IPS-NIHi7 (cell line): ENCODE data around the gene PRPF4.

Source experiments
- DNase-seq: peaks from one replicate; pipeline ENCODE4 v3.0.0; 2012; ENCODE audit warnings: mixed read lengths; ENCODE audit errors: extremely low spot score

Gene PRPF4

DNA sequence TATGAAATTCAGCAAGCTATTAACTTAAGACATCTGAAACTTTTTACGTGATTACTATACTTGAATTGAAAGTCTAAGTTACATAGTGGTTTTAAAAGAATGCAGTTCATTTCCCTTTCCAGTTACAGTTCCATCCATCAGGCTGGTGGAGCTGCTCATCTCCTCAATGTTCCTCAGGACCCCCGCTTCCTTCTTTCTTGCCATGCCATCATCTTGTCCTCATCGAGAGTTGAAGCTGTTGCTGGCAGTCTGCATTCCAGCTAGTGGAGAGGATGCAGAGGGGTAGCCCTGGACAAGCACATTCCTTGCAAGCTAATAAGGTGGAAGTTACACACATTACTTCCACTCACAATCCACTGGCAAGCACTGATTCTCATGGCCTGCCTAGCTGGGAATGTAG lies 36.5 kb downstream of the PRPF4 start:
- no peak for DNase-seq

DNA sequence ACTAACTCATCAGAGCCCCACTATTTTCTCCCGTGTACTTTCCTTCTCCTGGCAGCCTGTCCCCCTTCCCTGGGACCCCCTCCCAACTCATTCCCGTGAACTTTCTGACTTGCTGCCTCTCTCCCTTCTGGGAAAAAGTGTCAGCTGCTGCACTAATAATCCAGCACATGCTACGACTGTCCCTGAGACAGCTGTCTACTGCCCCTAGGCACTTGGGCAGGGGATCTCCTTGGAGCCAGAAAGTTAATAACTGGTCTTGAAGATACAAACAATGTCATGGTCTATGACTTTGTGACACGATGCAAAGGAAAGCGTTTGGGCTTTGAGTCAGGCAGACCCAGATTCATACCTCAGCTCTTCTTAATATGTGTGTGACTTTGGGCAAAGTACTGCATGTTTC lies 37.8 kb downstream of the PRPF4 start:
- DNase-seq, result no peak

DNA sequence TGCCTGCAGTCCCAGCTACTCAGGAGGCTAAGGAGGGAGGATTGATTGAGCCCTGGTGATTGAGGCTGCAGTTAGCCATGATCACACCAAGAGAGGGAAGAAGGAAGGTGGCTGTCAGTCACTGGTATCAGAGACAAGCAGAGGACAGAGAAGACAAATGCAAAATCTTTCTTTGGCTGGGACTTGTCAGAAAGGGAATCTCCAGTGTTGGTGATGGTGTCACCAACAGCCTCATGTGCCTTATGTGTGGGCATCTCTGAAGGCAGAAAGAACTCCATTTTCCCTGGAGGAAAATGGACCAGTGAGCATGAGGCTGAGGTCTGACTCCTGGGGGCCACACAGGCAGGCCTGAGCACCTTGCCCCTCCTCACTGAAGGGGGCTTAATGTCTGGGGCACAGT lies 39.8 kb downstream of the PRPF4 start:
- no peak for DNase-seq

DNA sequence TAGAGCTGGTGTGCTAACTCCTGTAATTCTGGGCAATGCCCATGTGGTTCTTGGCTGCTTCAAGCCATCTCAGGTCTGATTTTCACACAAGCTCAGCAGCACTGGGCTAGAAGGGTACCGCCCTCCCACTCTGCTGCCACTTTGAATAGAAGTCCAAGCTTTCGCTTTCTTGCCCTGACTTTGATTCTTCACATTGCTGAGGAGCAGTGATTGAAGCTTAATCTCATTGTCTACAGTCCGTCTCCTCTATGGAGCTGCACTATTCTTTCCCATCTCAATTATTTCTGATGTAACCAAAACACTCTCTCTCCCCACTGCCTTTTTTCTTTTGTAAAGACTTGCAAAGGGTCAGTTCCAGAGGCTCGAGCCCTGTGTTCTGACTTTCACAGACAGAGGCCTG lies 40.6 kb downstream of the PRPF4 start:
- DNase-seq, result no peak

DNA sequence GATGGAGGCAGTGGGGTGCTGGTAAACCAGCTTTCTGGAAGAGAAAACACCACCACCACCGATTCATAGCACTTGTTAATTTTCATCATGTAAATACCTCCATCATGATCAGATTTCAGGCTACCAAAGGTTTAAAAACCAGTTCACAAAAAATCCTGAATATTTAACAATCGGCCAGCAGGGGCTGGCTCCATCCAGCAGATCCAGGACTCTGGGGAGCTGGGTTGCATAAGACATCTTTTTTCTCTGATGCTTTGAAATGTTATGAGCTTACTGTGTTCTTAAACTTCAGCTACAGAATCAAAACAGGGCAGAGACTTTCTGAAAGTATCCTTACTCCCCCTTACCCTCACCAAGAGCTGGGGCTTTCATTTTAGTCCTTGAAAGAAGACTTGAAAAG lies 42.3 kb downstream of the PRPF4 start:
- DNase-seq, result no peak

DNA sequence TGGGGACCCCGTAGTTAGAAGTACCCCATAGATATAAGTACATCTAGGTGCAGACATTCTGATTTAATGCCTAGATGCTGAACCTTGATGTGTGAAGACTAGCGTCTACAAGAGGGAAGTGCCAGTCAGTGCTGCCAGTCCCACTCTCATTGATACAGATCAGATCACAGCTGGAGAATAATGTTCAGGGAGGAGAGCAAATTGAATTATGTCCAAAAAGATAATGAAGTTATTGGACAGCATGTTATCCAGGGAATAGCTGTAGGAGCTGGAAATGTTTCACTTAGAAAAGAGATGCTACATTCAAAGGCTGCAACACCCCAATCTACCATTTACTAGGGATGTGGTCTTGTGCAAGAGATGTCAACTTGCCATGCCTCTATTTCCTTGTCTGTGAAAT lies 43.6 kb downstream of the PRPF4 start:
- DNase-seq, result no peak

DNA sequence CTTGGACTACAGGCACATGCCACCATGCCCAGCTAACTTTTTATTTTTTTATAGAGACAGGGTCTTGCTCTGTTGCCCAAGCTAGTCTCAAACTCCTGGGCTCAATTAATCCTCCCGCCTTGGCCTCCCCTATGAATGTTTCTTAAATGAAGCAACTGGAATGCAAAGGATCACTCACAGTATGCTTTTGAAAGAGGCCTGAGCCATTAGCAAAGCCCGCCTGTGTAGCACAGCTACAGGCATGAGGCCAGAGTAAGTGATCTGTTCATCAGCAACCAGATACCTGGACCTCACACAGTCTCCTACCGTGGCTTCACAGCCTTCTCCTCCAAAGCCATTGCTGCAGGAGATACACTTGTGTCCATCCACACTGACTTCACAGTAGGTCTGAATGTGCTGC lies 44.6 kb downstream of the PRPF4 start:
- no peak for DNase-seq

DNA sequence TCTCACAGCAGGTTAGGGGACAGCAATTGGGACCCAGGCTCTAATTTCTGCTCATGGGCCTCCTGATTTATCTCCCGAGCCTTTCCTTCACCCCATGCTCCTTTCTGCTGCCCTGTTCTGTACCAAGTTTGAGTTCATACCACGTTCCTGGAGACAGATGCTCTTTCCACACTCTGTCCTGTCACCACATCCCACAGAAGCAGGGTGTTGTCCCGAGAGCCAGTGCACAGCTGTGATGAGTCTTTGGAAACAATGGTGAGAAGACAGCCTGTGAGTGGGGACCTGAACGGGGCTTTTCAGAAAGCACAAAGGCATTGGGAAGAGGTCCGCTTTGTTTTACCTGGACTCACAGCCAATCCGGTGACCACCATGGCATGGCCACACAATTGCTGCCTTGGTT lies 47.2 kb downstream of the PRPF4 start:
- no peak for DNase-seq

DNA sequence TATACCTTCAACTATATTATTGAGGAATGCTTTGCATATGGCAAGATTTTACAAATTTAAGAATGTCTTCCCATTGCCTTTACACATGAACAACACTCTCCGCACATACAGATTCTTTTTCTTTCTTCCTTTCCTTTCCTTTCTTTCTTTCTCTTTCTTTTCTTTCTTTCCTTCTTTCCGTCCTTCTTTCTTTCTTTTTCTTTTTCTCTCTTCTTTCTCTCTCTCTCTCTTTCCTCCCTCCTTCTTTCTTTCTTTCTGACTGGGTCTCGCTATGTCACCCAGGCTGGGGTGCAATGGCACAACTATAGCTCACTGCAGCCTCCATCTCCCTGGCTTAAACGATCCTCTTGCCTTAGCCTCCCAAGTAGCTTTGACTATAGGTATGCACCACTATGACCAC lies 50.8 kb downstream of the PRPF4 start:
- DNase-seq, result no peak

DNA sequence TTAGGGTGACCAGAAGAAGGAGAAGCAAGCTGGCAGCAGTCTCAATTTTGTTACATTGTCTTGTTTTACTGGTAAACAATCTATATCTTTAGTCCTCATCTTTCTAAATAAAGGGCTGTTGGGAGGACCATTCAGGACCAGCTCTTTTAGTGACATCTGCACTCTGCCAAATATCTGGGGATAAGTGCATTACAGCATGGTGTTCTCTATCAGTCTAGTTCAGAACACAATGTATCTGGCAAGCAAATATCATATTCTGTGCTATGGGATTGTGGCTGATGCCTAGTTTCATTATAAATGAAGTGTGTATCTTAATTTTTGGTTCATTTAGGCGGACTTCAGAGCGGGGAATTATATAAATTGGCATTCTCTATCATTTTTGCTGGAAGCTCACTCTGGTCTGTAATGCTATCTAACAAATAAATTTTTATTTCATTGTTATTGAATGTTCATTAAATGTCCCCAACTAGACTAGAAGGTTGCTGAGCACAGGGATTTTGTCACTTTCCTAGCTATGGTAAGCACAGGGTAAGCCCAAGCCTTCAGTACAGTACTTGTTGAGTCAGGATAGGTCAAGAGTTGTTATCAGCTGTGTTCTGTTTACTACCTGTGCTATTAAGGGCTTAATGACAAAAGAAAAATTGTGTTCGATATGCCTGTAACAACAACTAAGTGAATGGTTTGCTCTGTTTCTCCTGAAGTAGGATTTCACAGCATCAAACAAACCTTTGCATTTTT lies 52.8 kb downstream of the PRPF4 start:
- DNase-seq, result no peak

DNA sequence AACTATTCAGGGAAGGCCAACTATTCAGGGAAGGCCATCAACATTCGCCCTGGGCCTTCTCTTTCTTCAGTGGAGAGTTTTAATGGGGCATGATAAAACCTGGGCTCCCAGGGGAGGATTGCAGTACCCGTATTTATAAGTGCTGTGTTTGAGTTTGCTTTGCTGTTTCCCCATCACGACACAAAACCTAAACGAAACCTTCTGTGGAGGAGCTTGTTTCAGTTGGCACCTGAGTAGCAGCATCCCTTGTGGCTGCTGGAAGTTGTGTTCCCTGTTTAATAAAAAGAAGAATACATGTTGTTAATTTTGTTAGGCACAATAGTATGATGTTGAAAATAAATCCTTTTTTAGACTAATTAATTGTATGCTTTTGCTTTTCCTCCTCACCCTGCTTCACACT lies 56.3 kb downstream of the PRPF4 start:
- DNase-seq, result no peak

DNA sequence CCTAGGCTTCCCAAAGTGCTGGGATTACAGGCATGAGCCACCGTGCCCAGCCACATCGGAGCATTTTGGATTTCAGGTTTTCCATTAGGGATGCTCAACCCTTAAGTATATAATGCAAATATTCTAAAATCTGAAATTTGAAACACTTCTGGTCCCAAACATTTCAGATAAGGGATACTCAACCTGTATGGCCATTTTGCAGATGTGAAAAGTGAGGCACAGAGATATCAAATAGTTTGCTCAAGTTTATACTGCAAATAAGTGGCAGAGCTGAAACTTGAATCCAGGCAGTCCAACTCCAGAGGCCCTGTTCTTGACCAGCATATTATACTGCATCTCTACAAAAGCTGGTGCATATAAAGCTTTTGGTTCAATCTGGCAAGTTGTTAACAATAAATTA lies 62.3 kb downstream of the PRPF4 start:
- DNase-seq, result no peak

DNA sequence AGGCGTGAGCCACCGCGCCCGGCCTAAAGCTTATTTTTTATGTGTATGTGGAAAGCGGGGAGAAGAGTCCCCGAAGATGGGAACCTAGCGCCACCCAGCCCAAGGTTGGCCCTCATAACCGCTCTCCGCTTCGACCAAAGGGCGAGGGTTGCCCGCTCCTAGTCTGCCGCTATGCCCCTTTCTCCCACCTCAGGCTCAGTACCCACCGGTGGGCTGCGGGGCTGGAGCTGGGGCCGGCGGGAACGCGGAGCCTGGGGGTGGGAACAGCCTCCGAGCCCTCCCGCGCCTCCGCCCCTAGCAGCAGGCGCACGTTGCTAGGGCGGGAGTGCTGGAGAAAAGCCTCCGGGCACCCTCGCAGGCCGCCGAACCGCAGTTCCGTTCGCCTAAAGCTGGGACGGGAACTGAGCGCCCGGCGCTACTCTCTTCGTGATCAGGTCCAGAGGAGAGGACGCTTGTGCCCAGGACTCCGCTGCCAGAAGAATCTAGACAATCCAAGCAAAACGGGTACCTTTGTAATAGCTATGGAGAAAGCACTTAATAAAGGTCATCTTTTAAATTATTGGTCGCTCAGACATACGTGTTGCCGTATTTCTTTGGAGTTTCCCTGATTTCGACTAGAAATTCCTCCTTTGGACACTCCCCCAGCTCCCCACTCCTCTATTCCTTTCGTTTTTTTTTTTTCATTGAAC lies 64.7 kb downstream of the PRPF4 start, which contains the start of gene WDR31:
TSS of gene WDR31 (minus strand) at position 265 of the 689 bp plus-strand sequence. CDS start 8,253 bp downstream, outside the sequence.
- DNase-seq, result peak; percentile 94

DNA sequence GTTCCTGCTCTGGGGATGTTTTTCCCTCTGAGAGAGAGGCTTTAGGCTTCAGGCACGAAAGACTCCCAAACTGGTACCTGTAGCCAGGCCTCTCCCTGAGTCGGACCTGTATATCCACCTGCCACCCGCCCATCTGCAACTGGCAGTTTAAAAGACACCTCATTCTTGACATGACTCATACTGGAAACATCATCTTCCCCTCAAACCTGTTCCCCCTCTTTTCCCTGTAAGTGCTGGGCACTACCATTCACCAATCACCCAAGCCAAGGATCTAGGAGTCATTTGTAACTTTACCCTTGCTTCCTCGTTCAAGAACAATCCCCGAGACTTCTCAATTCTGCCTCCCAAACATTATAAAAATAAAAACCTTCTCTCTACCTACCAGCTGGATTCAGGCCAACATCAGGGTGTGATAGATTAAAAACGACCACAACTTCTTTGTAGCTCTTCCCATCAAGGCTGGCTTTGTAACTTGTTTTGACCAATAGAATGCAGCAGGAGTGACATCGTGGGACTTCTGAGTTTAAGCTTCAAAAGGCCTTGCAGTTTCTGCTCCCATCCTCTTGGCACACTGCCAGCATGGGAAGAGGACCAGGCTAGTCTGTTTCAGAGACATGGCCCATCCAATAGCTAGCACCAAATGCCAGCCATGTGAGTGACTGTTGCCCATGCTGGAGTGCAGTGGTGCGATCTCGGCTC lies 66.4 kb downstream of the PRPF4 start:
- no peak for DNase-seq
